B cell (primary cell): ENCODE data around the gene PRSS48. TPM values are rescaled to one million over a fixed set of nuclear protein-coding genes. Genes with fewer than 3 reads are reported as not detected.

ENCODE experiments used
- ATAC-seq: fragments of 200-7000 bp; cut with Tn5 transposase; one replicate; pipeline ENCODE4 v1.10.0; 2021; ENCODE audit warnings: low read depth, mild to moderate bottlenecking, moderate number of reproducible peaks, moderate library complexity
- CTCF ChIA-PET: fragments of 350-600 bp; sonication (Branson Sonifier 250); formaldehyde crosslinking; loops from one replicate; lab custom pipeline; 2021; ENCODE audit warnings: antibody characterized with exemption, inconsistent platforms; lab: Charles Lee
- POLR2A ChIA-PET: fragments of 350-600 bp; sonication (Branson Sonifier 250); formaldehyde crosslinking; loops from one replicate; lab custom pipeline; 2021; ENCODE audit warnings: antibody characterized with exemption; lab: Charles Lee
- DNase-seq: peaks from one replicate; pipeline ENCODE4 v3.0.0; 2013
- H2AFZ ChIP-seq: 2 replicates; pipeline ENCODE4 v1.6.1; 2012; ENCODE audit warnings: mild to moderate bottlenecking, low read depth, low read length; ENCODE audit not compliant: insufficient read depth, poor library complexity, severe bottlenecking
- H3K27ac ChIP-seq, 2 donors: 1 replicate in 1 of 2; 2 replicates in 1 of 2; pipeline ENCODE4 v1.5.1; 2012 to 2013; ENCODE audit warnings: low read length in 2 of 2, mild to moderate bottlenecking in 2 of 2, moderate library complexity in 1 of 2
- H3K27me3 ChIP-seq, 4 experiments: fragments of 200-600 bp in 1 of 4; sonication (generic) in 1 of 4; replicated peaks in 1 of 4; 1 replicate in 2 of 4; 2 replicates in 2 of 4; pipeline versions ENCODE4 v1.6.1 to v1.7.0; 2013 to 2016; ENCODE audit warnings: low read length in 3 of 4, mild to moderate bottlenecking in 2 of 4, mixed read lengths in 1 of 4, moderate library complexity in 1 of 4; ENCODE audit not compliant: insufficient read depth in 4 of 4, control insufficient read depth in 3 of 4; ENCODE audit errors: control extremely low read depth in 1 of 4
- H3K36me3 ChIP-seq, 2 experiments: replicated peaks in 1 of 2; 1 replicate in 1 of 2; 2 replicates in 1 of 2; pipeline versions ENCODE4 v1.6.1 to v1.7.1; 2013; ENCODE audit warnings: low read length in 1 of 2; ENCODE audit not compliant: insufficient read depth in 2 of 2, control insufficient read depth in 1 of 2; ENCODE audit errors: control extremely low read depth in 1 of 2, extremely low read depth in 1 of 2
- H3K4me1 ChIP-seq, 2 donors: fragments of 200-600 bp in 1 of 2; sonication (generic) in 1 of 2; 1 replicate in 1 of 2; 2 replicates in 1 of 2; pipeline versions ENCODE4 v1.5.1 to v1.6.1; 2013 to 2017; ENCODE audit warnings: low read length in 2 of 2; ENCODE audit not compliant: control insufficient read depth in 2 of 2, insufficient read depth in 2 of 2
- H3K4me2 ChIP-seq: replicated peaks from 2 replicates; pipeline ENCODE3; 2012; ENCODE audit warnings: mild to moderate bottlenecking, low read depth, low read length; ENCODE audit not compliant: poor library complexity, severe bottlenecking
- H3K4me3 ChIP-seq, 5 experiments: fragments of 200-600 bp in 1 of 5; sonication (generic) in 1 of 5; 1 replicate in 3 of 5; 2 replicates in 2 of 5; pipeline versions ENCODE4 v1.5.1 to v1.7.0; 2011 to 2016; ENCODE audit warnings: low read length in 4 of 5, mild to moderate bottlenecking in 4 of 5, low read depth in 2 of 5, control low read depth in 1 of 5, moderate library complexity in 1 of 5; ENCODE audit not compliant: insufficient read depth in 1 of 5; ENCODE audit errors: control extremely low read depth in 1 of 5, extremely low read depth in 1 of 5
- H3K79me2 ChIP-seq: fragments of 200-600 bp; sonication (generic); one replicate; pipeline ENCODE4 v1.6.0; 2016; ENCODE audit warnings: low read length; ENCODE audit not compliant: control insufficient read depth, insufficient read depth
- H3K9ac ChIP-seq: fragments of 200-600 bp; sonication (generic); 2 replicates; pipeline ENCODE4 v1.6.1; 2017; ENCODE audit warnings: mild to moderate bottlenecking, low read length, moderate library complexity
- H3K9me3 ChIP-seq, 3 donors: one replicate each; pipeline versions ENCODE4 v1.6.1 to v1.7.1; 2013; ENCODE audit warnings: low read length in 2 of 3; ENCODE audit not compliant: control insufficient read depth in 2 of 3, insufficient read depth in 1 of 3; ENCODE audit errors: control extremely low read depth in 1 of 3
- H4K20me1 ChIP-seq: 2 replicates; pipeline ENCODE4 v1.6.0; 2012; ENCODE audit warnings: mild to moderate bottlenecking, low read length; ENCODE audit not compliant: insufficient read depth, control insufficient read depth, poor library complexity, severe bottlenecking
- H3K27ac Mint-ChIP-seq: one replicate; pipeline ENCODE4 v1.8.0; 2021; ENCODE audit warnings: mixed read lengths
- H3K27me3 Mint-ChIP-seq: one replicate; pipeline ENCODE4 v1.8.0; 2021; ENCODE audit warnings: mixed read lengths
- H3K4me1 Mint-ChIP-seq: one replicate; pipeline ENCODE4 v1.8.0; 2021; ENCODE audit warnings: mixed read lengths
- H3K4me3 Mint-ChIP-seq: one replicate; pipeline ENCODE4 v1.8.0; 2021; ENCODE audit warnings: mixed read lengths
- H3K9me3 Mint-ChIP-seq: one replicate; pipeline ENCODE4 v1.8.0; 2022; ENCODE audit warnings: mixed read lengths; ENCODE audit not compliant: insufficient read depth
- EZH2 ChIP-seq: IDR thresholded peaks from 2 replicates; pipeline ENCODE4 v1.6.1; 2012; ENCODE audit warnings: borderline replicate concordance, low read depth, mild to moderate bottlenecking, moderate library complexity, low read length; ENCODE audit not compliant: insufficient read depth, poor library complexity, severe bottlenecking
- WGBS: methylation state at CpG from one replicate; pipeline ENCODE4 v1.1.5; 2013; ENCODE audit warnings: missing lambda C conversion rate; ENCODE audit not compliant: insufficient coverage; 5-methylcytosine and 5-hydroxymethylcytosine counted together
- intact Hi-C: fragments of 100-400 bp; cut with micrococcal nuclease; formaldehyde crosslinking; loops from one replicate; pipeline ENCODE4 v1.10.0; 2022
- polyA plus RNA-seq: library from polyadenylated mRNA; depleted of rRNA; stranded (reverse); fragments of >200 nt; gene quantifications from 2 replicates; pipeline ENCODE4 v1.2.3, GENCODE V29; 2012
- total RNA-seq, 2 donors: library from RNA; stranded (reverse); fragments of 120-200 nt in 1 of 2; gene quantifications; 1 replicate in 1 of 2; 2 replicates in 1 of 2; pipeline versions ENCODE4 v1.2.3 to v1.2.4, GENCODE V29; 2013 to 2022
- TF ChIP-seq, protein P1 (sequence below): fragments of 200-600 bp; IDR thresholded peaks from one replicate; pipeline ENCODE4 v1.8.0; 2022; ENCODE audit warnings: antibody characterized with exemption, mild to moderate bottlenecking

Gene PRSS48
- total and polyA plus RNA-seq, 2 donors (not counting 1 experiment from before 2014, with no cell fraction given), result not detected

GRCh38 chr4:151259752-151260151 lies 17.2 kb upstream of the PRSS48 start:
- no peaks in the 10 kb centered on the region for H3K9me3 Mint-ChIP-seq
- no peak overlapping the region for H3K4me2 ChIP-seq
- no peak overlapping the region for H2AFZ ChIP-seq
- TF ChIP-seq, protein P1, sequence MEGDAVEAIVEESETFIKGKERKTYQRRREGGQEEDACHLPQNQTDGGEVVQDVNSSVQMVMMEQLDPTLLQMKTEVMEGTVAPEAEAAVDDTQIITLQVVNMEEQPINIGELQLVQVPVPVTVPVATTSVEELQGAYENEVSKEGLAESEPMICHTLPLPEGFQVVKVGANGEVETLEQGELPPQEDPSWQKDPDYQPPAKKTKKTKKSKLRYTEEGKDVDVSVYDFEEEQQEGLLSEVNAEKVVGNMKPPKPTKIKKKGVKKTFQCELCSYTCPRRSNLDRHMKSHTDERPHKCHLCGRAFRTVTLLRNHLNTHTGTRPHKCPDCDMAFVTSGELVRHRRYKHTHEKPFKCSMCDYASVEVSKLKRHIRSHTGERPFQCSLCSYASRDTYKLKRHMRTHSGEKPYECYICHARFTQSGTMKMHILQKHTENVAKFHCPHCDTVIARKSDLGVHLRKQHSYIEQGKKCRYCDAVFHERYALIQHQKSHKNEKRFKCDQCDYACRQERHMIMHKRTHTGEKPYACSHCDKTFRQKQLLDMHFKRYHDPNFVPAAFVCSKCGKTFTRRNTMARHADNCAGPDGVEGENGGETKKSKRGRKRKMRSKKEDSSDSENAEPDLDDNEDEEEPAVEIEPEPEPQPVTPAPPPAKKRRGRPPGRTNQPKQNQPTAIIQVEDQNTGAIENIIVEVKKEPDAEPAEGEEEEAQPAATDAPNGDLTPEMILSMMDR, result no peak
- no peak for TF ChIP-seq EZH2
- no peak overlapping the region for H3K4me3 Mint-ChIP-seq
- intact Hi-C loops, result no loop called here
- H4K20me1 ChIP-seq, result no peaks in the 10 kb centered on the region
- H3K4me1 Mint-ChIP-seq, result no peaks in the 10 kb centered on the region
- WGBS, result 68% methylated on average over 1 of the region's 1 CpG
- POLR2A ChIA-PET, result no interaction called here
- no peaks in the 10 kb centered on the region for H3K4me1 ChIP-seq
- no peak overlapping the region for H3K4me3 ChIP-seq
- ATAC-seq (no peak), DNase-seq (no peak)
- no peak overlapping the region for H3K27ac Mint-ChIP-seq
- H3K9ac ChIP-seq, result no peak overlapping the region
- H3K36me3 ChIP-seq, result no peaks in the 10 kb centered on the region
- no peak overlapping the region for H3K27ac ChIP-seq
- H3K9me3 ChIP-seq, result peaks cover 0 to 7% (median 0%) of the 10 kb centered on the region in 3 donors
- CTCF ChIA-PET, result no interaction called here
- peaks cover 5% of the 10 kb centered on the region for H3K27me3 Mint-ChIP-seq
- H3K79me2 ChIP-seq, result no peaks in the 10 kb centered on the region
- H3K27me3 ChIP-seq, result no peaks in the 10 kb centered on the region

DNA sequence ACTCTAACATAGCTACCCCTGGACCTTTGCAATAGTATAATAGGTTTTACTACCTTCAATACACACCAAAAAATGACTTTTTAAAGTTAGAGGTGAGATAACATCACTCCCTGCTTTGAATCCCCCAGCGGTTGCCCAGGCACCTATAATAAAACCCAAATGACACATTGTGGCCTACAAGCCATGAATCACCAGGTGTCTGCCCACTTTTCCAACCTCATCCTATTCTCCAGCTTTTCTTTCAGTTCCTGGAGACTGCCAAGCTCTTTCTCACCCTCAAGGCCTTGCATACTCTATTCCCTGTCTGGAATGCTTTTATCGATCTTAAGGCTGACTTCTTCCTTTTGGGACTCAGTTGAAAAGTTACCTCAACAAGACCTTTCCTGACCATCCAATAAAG lies 16.4 kb upstream of the PRSS48 start:
- Histone ChIP-seq H3K27me3 (no peaks in the 10 kb centered on the region), H3K79me2 (no peaks in the 10 kb centered on the region), H2AFZ (no peak overlapping the region), H4K20me1 (no peaks in the 10 kb centered on the region), H3K4me3 (no peak overlapping the region), H3K27ac (no peak overlapping the region), H3K4me1 (no peaks in the 10 kb centered on the region), H3K9ac (no peak overlapping the region), H3K4me2 (no peak overlapping the region), H3K36me3 (no peaks in the 10 kb centered on the region), H3K9me3 (peaks cover 0 to 7% (median 0%) of the 10 kb centered on the region in 3 donors)
- intact Hi-C loops, result no loop called here
- no peaks in the 10 kb centered on the region for H3K9me3 Mint-ChIP-seq
- DNase-seq, result no peak
- WGBS, result 100% methylated on average over 2 of the region's 2 CpGs
- no peak overlapping the region for H3K27ac Mint-ChIP-seq
- no peak for ATAC-seq
- no peaks in the 10 kb centered on the region for H3K4me1 Mint-ChIP-seq
- peaks cover 5% of the 10 kb centered on the region for H3K27me3 Mint-ChIP-seq
- CTCF ChIA-PET, result no interaction called here
- TF ChIP-seq, protein P1, result no peak
- TF ChIP-seq EZH2, result no peak
- POLR2A ChIA-PET, result no interaction called here
- H3K4me3 Mint-ChIP-seq, result no peak overlapping the region
